ENCODE results near the gene ZNF236. TPM values are rescaled to one million over a fixed set of nuclear protein-coding genes. Genes with fewer than 3 reads are reported as not detected.

ZNF236 gene
- total RNA-seq, 6 experiments from 2014 or later, result 3.8 to 7.6 (median 5.8) TPM

DNA sequence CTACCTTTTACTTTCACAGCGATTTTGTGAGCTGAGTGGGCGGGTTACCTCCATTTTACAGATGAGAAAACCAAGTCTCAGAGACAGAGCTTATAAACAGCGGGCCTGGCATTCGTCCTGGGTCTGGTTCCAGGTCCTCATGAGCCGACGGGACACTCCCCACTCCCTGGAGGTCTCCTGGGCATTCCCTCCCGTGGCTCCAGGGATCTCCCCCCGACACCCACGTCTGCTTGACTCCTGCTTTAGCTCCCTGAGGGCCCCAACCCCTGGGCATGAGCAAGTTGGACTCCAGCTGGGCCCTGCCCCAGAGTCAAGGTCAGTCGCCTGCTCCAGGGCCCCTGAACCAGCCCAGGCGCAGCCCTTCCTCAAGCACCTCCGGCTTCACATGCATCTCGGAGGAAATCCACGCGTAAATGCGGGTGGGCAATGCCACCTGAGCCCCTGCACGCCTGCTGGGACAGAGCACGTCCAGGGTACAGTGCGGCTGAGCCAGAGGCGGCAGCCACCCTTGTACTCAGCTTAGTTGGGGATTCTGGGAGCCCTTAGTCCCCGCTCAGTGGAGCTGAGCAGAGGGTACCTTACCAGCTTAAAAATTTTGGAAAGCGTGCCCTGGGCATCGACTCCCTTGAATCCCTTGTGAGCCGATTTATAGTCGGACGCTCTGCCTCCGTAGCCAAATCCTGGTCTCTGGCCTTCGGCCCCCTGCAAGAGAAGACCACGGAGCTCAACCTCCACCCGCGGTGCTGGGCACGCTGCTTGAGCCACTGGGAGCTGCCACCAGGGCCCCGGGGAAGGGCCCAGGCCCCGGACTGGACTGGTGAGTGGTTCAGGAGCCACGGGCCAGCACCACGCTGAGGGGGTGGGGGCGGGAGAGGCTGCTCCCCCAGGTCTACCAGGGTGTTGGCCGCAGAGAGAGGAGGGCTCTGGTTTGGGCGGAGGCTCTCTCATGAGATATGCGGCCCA lies 162.1 kb downstream of the ZNF236 start:
- no peak for ATAC-seq
- no peaks in the 10 kb centered on the region for H3K36me3 ChIP-seq
- peak in 1 of 3 donors; percentile 58 for DNase-seq

DNA sequence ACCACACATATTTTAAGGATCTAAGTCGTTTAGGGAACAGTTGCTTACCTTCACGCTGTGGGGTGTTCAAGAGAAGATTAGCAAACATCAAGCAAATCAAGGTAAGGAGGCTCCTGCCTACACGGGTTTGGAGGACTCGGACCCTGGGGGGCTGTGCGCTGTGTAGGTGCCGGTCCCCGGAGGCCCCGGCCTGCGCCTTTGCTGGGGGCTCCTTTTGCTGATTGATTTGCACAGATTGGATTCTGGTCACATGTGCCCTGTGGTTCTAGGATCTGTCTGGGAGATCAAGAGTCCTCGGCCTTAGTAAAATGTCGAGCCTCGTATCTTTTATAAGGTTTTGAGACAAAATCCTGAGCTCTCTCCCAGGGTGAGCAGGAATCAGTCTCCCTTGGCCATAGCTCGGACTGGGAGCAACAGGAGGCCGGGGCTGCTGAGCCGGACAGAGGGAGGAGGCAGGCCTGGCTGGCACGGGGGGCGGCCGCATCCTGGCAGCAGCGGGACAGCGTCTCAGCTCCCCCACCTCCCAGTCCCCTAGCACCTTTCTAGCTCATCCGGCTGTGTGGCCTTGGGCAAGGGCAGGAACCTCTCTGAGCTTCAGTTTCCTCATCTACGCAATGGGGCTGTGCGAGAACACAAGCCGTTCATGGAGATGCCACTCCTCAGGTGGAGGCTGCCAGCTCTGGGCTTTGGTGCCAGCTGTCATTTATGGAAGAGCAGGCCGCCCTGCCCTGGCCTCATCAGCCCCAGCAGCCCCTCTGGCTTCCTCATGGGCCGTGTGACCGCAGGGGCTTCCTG lies 163.0 kb downstream of the ZNF236 start:
- TF ChIP-seq POLR2A (IDR thresholded peaks at IDR 0.05), result no peak
- TF ChIP-seq, protein P1, sequence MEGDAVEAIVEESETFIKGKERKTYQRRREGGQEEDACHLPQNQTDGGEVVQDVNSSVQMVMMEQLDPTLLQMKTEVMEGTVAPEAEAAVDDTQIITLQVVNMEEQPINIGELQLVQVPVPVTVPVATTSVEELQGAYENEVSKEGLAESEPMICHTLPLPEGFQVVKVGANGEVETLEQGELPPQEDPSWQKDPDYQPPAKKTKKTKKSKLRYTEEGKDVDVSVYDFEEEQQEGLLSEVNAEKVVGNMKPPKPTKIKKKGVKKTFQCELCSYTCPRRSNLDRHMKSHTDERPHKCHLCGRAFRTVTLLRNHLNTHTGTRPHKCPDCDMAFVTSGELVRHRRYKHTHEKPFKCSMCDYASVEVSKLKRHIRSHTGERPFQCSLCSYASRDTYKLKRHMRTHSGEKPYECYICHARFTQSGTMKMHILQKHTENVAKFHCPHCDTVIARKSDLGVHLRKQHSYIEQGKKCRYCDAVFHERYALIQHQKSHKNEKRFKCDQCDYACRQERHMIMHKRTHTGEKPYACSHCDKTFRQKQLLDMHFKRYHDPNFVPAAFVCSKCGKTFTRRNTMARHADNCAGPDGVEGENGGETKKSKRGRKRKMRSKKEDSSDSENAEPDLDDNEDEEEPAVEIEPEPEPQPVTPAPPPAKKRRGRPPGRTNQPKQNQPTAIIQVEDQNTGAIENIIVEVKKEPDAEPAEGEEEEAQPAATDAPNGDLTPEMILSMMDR (IDR thresholded peaks at IDR 0.05), result no peak
- no peaks in the 10 kb centered on the region for H3K27me3 ChIP-seq
- intact Hi-C loops (cut with DNase I), result loop anchor here in 1 of 2 donors (5.0 to 10.0 kb wide), 2 partner anchors 63 to 181 kb away; no protein-coding TSS in a partner anchor
- H3K36me3 ChIP-seq, result no peaks in the 10 kb centered on the region
- DNase-seq (peak in 1 of 3 donors; percentile 38), ATAC-seq (no peak)
- H3K27ac ChIP-seq, result no peak overlapping the region
- H3K4me1 ChIP-seq, result peaks cover 0 to 12% (median 2%) of the 10 kb centered on the region in 4 donors
- H3K4me3 ChIP-seq, result no peak overlapping the region
- H3K9me3 ChIP-seq, result no peaks in the 10 kb centered on the region
- 71% methylated on average over 10 of the region's 27 CpGs for WGBS (ENCODE audit: insufficient coverage, low coverage, low lambda C conversion rate, missing lambda C conversion rate)

More for the DNA sequence above, 162.1 kb downstream of the ZNF236 start:
- Histone ChIP-seq H3K27me3 (no peaks in the 10 kb centered on the region), H3K4me3 (no peak overlapping the region), H3K27ac (no peak overlapping the region), H3K4me1 (peaks cover 0 to 12% (median 2%) of the 10 kb centered on the region in 4 donors), H3K9me3 (no peaks in the 10 kb centered on the region)
- intact Hi-C loops (cut with DNase I), result loop anchor here in 1 of 2 donors (5.0 to 10.0 kb wide), 2 partner anchors 62 to 180 kb away; no protein-coding TSS in a partner anchor
- 81% methylated on average over 4 of the region's 40 CpGs for WGBS (ENCODE audit: insufficient coverage, low coverage, low lambda C conversion rate, missing lambda C conversion rate)
- TF ChIP-seq, protein P1 (IDR thresholded peaks at IDR 0.05), result no peak
- no peak for TF ChIP-seq POLR2A (IDR thresholded peaks at IDR 0.05)

DNA sequence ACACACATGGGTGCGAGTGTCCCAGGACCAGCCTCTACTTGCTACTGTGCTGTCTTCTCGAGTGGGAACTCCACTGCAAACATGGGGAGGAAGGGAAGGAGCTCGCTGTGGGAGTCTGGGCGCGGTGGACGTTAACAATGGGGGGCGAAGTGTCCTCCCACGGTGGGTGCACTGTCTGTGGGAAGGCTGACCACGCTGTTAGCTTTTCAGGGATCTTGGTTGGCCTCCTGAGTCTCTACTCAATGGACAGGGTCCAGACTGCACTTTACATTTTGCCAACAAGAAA lies 163.5 kb downstream of the ZNF236 start:
- ATAC-seq (no peak), DNase-seq (peak in 1 of 3 donors; percentile 43)
- H3K27ac ChIP-seq, result no peak overlapping the region
- no peaks in the 10 kb centered on the region for H3K9me3 ChIP-seq
- WGBS (ENCODE audit: insufficient coverage, low coverage, low lambda C conversion rate, missing lambda C conversion rate), result 94% methylated on average over 3 of the region's 9 CpGs
- intact Hi-C loops (cut with DNase I), result loop anchor here in 1 of 2 donors (5.0 to 10.0 kb wide), 2 partner anchors 64 to 181 kb away; no protein-coding TSS in a partner anchor
- no peak overlapping the region for H3K4me3 ChIP-seq
- H3K36me3 ChIP-seq, result no peaks in the 10 kb centered on the region
- peaks cover 0 to 12% (median 2%) of the 10 kb centered on the region in 4 donors for H3K4me1 ChIP-seq
- TF ChIP-seq POLR2A (IDR thresholded peaks at IDR 0.05), result no peak
- TF ChIP-seq, protein P1 (IDR thresholded peaks at IDR 0.05), result no peak
- no peaks in the 10 kb centered on the region for H3K27me3 ChIP-seq

DNA sequence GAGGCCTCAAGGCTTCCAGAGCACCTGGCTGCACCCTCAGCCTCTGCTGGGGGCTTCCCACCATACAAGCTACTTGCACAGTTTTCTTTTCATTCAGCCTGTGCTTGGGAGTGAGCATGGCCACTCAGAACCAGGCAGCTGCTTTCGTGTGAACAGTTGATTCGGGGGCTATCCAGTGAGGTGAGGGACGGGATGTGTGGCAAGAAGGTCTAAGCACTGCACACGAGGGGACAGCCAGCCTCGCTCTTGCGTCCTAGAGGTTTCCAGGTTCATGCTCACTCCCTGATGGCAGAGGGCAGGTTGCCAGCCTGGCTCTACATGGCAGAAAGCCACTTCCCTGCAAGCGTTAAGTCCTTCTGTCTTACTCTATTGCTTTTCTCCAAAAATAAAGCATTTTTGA lies 164.0 kb downstream of the ZNF236 start:
- Histone ChIP-seq H3K9me3 (no peaks in the 10 kb centered on the region), H3K4me1 (peaks cover 0 to 10% (median 1%) of the 10 kb centered on the region in 4 donors), H3K4me3 (no peak overlapping the region), H3K27ac (no peak overlapping the region), H3K27me3 (no peaks in the 10 kb centered on the region), H3K36me3 (no peaks in the 10 kb centered on the region)
- TF ChIP-seq POLR2A (IDR thresholded peaks at IDR 0.05), result no peak
- TF ChIP-seq, protein P1 (IDR thresholded peaks at IDR 0.05), result no peak
- ATAC-seq, result no peak
- 69% methylated on average over 4 of the region's 7 CpGs for WGBS (ENCODE audit: insufficient coverage, low coverage, low lambda C conversion rate, missing lambda C conversion rate)
- intact Hi-C loops (cut with DNase I), result loop anchor here in 1 of 2 donors (5.0 to 10.0 kb wide), 2 partner anchors 64 to 182 kb away; no protein-coding TSS in a partner anchor
- DNase-seq, result peak in 2 of 3 donors; percentile 26 to 27
